Fibroblast of skin of right quadriceps (primary cell): ENCODE measurements around the gene LYSMD3.
"Not testable (repeated sequence)": the region's sequence is repeated elsewhere in the genome, so short reads cannot be mapped to it uniquely, and the experiment has no call there.

Experiments
- DNase-seq: peaks from one replicate; pipeline ENCODE4 v3.0.0-alpha.2; 2013

The LYSMD3 gene

GRCh38 chr5:90529194-90529938 is at the start of gene LYSMD3:
TSS of gene LYSMD3 (minus strand) at chr5:90529584. CDS start at chr5:90525289, 4,295 bp downstream.
- DNase-seq: peak; percentile 97

DNA sequence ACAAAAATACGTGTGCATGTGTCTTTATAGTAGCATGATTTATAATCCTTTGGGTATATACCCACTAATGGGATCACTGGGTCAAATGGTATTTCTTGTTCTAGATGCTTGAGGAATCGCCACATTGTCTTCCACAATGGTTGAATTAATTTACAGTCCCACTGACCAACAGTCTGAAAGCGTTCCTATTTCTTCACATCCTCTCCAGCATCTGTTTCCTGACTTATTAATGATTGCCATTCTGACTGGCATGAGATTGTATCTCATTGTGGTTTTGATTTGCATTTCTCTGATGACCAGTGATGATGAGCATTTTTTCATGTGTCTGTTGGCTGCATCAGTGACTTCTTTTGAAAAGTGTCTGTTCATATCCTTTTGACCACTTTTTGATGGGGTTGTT is 47.2 kb upstream of the LYSMD3 start:
- not testable (repeated sequence) for DNase-seq

- DNase-seq: no peak
Observed at GRCh38 chr5:90575712-90576111, 46.3 kb upstream of the LYSMD3 start.

DNA sequence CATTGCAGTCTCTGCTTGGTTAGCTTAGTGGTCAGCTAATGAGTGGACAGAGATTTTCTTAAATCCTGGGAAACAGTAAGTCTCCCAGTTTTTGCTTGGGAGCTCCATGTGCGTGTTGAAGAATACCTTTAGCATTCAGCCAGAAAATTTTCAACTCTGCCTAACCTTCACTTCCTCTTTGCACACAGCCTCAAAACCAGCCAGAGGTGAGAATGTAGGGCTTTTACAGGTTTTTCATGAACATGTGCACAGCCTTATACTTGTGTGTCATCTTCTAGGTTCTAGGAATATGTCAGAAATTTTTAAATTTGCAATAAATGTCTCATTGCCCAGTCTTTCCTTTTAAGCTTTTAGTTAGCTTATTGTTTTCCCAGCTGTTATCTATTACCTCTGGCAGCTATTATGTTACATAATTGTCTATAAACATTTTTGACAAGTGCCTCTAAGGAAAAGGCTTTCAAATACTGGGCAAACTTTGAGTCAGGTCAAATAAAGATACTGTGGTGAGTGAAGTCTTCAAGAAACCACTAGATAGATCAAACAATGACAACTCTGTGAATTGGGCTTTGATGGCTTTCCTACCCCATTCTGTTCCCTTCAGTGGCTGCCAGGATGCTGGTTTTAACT is 41.9 kb upstream of the LYSMD3 start:
- DNase-seq: no peak

DNA sequence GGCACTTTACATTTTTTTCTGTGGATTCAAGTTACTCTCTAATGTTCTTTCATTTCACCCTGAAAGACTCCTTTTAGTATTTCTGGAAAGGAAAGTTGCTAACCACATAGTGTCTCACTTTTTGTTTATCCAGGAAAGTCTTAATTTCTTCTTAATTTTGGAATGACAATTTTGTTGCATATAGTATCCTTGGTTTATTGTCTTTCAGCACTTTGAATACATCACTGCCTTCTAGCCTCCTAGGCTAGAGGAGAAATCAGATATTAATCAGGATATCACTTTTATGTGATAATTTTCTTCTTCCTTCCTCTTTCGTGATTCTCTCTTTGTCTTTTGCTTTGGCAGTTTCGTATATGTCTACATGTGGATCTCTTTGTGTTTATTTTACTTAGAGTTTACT is 40.6 kb upstream of the LYSMD3 start:
- DNase-seq: no peak

- no peak for DNase-seq
Observed at GRCh38 chr5:90569084-90569483, 39.7 kb upstream of the LYSMD3 start.

DNA sequence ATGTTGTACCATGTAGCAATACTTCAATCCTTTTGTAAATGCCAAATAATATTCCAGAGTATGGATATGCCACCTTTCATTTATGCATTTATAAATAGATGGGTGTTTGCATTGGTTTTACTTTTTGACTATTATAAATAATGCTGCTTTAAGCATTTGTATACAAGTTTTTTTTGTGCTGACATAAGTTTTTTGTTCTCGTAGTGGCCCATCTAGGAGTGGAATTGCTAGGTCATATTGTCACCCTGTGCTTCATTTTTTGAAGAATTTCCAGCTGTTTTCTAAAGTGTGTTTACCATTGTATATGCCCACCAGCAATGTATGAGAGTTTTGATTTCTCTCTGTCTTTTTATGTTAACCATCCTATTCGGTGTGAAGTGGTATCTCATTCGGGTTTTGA is 36.1 kb upstream of the LYSMD3 start:
- no peak for DNase-seq

GRCh38 chr5:90563108-90563507 is 33.7 kb upstream of the LYSMD3 start:
- no peak for DNase-seq

- no peak for DNase-seq
Observed at GRCh38 chr5:90562341-90562740, 33.0 kb upstream of the LYSMD3 start.

DNA sequence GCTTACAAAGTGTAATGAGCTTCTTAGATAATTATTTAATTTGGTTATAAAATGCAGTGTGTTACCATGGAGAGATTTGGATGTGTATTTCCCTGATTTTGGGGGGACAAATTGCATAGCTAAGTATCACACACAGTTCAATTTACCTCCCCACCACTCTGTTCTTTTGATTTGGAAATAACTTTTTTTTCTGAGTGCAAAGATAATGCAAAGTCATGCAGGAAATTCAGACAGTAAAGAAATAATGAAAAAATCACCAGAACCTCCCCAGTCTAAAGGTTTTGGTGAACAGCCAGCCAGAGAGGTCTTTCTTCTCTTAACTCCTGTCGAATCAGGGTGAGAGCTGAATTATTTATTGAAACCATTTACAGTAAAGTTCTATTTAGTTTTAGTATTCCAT is 32.4 kb upstream of the LYSMD3 start:
- DNase-seq: no peak

DNA sequence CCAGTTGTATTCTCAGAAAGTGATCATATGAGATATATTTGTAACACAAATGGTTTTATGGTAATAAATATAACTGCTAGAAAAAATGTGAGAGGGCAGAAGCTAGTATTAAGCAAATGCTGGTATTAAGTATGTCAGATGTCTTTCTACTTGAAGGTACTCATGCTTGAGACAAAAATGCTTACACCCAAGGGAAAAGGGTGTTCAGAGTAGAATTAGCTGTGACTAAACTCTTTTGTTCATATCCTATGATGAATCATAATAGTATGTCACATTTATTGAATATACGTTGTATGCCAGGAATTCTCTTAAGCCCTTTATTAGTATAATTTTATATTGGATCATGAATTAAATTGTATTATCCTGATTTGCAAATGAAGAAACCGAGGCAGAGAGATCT is 31.4 kb upstream of the LYSMD3 start:
- no peak for DNase-seq

DNA sequence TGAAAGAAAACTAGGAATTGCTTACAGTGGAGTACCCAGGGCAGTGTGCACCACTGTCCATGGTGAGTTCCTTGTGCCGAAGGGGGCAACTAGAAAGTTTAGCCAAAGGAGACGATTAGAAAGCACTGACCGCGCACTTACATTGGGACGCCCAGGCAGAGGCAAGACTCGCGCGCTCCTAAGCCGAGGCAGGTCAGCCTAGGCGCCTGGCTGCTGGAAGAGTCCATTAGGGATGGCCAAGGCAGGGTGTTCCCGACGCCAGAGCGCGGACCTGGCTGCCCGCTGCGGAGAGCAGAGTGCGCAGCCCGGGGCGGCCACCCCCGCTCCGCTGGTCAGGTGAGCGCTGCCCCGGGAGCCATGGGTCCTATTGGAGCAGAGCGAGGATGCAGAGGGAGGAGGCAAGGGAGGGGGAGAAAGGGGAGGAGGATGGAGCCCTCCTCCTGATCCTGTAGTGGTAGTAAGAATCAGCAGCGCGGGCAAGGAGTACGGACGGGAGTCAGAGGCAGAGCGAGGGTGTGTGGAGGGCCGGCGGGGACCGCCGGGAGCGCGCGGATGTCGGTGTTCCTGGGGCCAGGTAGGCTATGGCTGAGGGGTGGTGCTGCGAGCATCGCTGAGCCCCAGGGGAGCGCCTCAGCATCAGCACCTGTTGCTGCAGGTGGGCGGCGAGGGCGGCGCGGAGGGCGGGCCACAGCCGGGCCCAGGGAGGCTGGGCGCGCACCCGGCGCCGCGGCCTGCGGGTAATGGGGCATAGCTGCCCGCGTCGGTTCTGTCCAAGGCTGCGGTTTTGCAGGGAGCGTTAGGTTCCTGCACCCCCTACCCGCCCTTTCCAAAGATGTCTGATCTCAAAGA is 29.2 kb upstream of the LYSMD3 start, which contains the start of gene ADGRV1:
ADGRV1 (plus strand) TSS at position 454 of the 849 bp plus-strand sequence; CDS start at position 553, 99 bp downstream.
- DNase-seq: peak; percentile 65

DNA sequence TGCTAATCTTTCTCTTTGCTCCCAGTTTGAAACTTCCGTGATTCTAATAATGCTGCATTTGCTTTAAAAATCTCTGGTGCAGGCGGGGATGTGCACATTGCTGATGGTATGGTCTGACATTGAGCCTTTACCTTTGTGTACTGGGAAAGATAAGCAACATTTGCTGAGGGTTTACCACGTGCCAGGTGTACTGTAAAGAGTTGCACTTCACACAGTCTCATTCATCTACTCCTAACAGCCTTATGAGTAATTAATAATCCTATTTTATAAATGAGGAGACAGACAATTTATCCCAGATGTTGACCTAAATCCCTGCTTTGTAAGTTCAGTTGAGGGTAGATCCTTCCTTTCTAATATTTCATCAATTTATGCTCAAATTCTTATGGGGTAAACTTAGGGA is 28.5 kb upstream of the LYSMD3 start:
- DNase-seq: no peak

GRCh38 chr5:90557391-90557790 is 28.0 kb upstream of the LYSMD3 start:
- DNase-seq: no peak

DNA sequence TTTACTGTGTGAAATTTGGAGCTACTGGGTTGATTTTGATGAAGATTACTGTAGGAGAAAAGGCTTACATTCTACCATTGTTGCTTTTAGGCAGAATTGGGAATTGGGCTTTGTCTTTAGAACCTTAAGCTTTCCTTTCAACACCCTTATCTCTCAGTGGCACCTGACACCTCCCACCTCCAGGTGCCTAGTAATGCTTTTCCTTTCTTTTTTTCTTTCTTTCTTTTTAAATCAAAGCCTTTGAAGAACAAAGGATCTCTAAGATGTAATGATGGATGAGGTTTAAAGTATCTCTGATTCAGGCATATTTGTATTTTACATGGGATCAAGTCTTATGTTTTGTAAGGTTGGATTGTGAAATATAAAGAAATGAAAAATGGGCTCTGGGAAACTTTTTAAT is 26.3 kb upstream of the LYSMD3 start:
- DNase-seq: no peak

GRCh38 chr5:90554358-90555006 is 25.1 kb upstream of the LYSMD3 start:
- no peak for DNase-seq

GRCh38 chr5:90553711-90554110 is 24.3 kb upstream of the LYSMD3 start:
- DNase-seq: no peak

DNA sequence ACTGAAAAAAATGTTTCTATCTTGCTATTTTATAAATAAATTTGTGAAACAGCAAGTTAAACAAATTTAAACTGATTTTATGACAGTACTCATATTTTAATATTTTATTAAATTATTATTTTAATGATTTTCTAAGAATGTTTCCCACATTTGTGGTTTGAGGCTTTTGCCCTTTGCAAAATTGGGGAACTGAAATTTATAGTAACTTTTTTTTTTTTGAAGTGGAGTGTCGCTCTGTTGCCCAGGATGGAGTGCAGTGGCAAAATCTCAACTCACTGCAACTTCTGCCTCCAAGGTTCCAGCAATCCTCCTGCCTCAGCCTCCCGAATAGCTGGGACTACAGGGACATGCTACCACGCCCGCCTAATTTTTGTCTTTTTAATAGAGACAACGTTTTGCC is 22.0 kb upstream of the LYSMD3 start:
- DNase-seq: no peak

DNA sequence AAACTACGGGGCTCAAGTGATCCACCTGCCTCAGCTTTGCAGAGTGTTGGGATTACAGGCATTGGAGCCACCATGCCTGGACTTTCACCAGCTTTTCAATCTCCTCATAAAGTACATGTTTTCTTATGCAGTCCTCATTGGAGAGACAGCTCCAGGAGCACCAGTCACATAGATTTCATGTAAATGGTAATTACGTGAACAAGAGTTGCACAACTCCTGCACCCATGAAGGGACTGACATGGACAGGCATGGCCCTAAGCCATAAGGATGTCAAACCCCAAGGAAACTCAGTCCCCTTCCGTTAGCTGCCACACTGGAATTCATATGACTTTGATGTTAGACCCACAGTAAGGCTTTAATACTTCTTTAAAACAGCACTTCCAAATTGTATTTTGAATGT is 21.6 kb upstream of the LYSMD3 start:
- DNase-seq: no peak

- no peak for DNase-seq
Observed at GRCh38 chr5:90549729-90550275, 20.4 kb upstream of the LYSMD3 start.

GRCh38 chr5:90549223-90549622 is 19.8 kb upstream of the LYSMD3 start:
- DNase-seq: no peak

DNA sequence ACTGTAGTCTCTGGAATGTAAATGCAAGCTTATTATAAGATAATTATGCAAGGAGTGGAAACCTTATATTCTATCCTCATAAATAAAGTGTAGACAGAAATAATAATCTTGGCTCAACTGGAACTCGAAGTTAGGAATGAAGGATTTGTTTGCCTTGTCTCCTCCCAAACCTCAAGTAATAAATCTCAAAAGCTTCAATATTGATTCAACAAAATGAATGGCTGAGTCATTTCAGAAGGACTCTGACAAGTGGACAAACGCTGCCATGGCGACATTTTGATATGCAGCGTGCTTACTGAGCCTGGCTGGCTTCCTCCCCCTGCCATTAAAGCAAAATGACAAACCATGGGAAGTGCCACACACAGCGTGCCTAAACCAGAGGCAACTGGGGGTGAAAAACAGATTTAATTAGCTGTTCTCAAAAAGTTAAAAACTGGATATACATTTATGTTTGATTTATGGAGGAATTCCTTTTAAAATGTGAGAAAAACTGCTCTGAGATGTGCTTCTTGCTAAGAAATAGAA is 18.7 kb upstream of the LYSMD3 start:
- peak; percentile 82 for DNase-seq
